ENCODE measurements around the gene SEPHS1.

SEPHS1 gene

DNA sequence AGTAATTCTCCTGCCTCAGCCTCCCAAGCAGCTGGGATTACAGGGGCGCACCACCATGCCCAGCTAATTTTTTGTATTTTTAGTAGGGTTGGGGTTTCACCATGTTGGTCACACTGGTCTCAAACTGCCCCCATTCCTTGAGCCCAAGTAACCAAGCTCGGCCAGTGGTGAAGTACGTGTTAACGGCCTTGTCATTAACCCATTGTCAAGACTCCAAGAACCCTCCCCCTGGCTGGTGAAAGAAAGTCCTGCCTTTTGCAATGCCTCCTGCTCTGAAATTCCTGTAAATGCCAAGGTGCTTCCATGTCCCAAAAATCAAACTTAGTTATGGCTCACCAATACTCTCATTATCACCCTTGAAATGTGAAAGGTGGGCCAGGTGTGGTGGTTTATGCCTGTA is 18.8 kb upstream of the SEPHS1 start:
- TF ChIP-seq CTCF (IDR thresholded peaks at IDR 0.05) = no peak
- no peaks in the 10 kb centered on the region for H3K9me3 ChIP-seq (ENCODE audit: control insufficient read depth, low read length)
- no peaks in the 10 kb centered on the region for H3K27me3 ChIP-seq (ENCODE audit: control insufficient read depth, insufficient read depth, low read length)
- no peak overlapping the region for H3K9ac ChIP-seq
- H3K4me2 ChIP-seq (ENCODE audit: low read length) = no peak overlapping the region
- no peak overlapping the region for H2AFZ ChIP-seq
- no peaks in the 10 kb centered on the region for H3K4me1 ChIP-seq
- no peaks in the 10 kb centered on the region for H3K36me3 ChIP-seq (ENCODE audit: control insufficient read depth, insufficient read depth, low read length)
- no peak overlapping the region for H3K27ac ChIP-seq
- no peaks in the 10 kb centered on the region for H3K79me2 ChIP-seq
- H3K4me3 ChIP-seq (ENCODE audit: low read depth, low read length) = no peak overlapping the region

- Histone ChIP-seq H3K4me2 (ENCODE audit: low read length) (no peak overlapping the region), H3K79me2 (no peaks in the 10 kb centered on the region), H3K27ac (no peak overlapping the region), H3K36me3 (ENCODE audit: control insufficient read depth, insufficient read depth, low read length) (no peaks in the 10 kb centered on the region), H3K9ac (no peak overlapping the region), H3K4me1 (no peaks in the 10 kb centered on the region), H2AFZ (no peak overlapping the region), H3K4me3 (ENCODE audit: low read depth, low read length) (no peak overlapping the region), H3K9me3 (ENCODE audit: control insufficient read depth, low read length) (no peaks in the 10 kb centered on the region), H3K27me3 (ENCODE audit: control insufficient read depth, insufficient read depth, low read length) (no peaks in the 10 kb centered on the region)
- TF ChIP-seq CTCF (IDR thresholded peaks at IDR 0.05) = no peak
Observed at GRCh38 chr10:13365831-13366230, 17.7 kb upstream of the SEPHS1 start.

GRCh38 chr10:13365243-13365642 is 17.1 kb upstream of the SEPHS1 start:
- H3K9ac ChIP-seq = no peak overlapping the region
- no peak overlapping the region for H3K27ac ChIP-seq
- no peak overlapping the region for H2AFZ ChIP-seq
- no peak overlapping the region for H3K4me2 ChIP-seq (ENCODE audit: low read length)
- no peaks in the 10 kb centered on the region for H3K79me2 ChIP-seq
- H3K4me1 ChIP-seq = no peaks in the 10 kb centered on the region
- H3K36me3 ChIP-seq (ENCODE audit: control insufficient read depth, insufficient read depth, low read length) = no peaks in the 10 kb centered on the region
- no peaks in the 10 kb centered on the region for H3K27me3 ChIP-seq (ENCODE audit: control insufficient read depth, insufficient read depth, low read length)
- no peak for TF ChIP-seq CTCF (IDR thresholded peaks at IDR 0.05)
- H3K4me3 ChIP-seq (ENCODE audit: low read depth, low read length) = no peak overlapping the region
- no peaks in the 10 kb centered on the region for H3K9me3 ChIP-seq (ENCODE audit: control insufficient read depth, low read length)

DNA sequence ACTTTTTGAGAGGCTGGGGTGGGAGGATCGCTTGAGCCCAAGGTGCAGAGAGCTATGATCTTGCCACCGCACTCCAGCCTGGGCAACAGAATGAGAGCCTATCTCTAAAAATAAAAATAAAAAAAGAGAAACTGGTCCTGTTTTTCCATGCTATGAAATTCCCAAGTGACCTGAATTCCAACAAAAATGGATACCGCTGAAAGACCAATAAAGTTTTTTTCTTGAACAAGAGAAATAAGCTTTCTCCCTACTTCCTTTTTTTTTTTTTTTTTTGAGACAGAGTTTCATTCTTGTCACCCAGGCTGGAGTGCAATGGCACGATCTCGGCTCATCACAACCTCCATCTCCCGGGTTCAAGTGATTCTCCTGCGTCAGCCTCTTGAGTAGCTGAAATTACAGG is 12.5 kb upstream of the SEPHS1 start:
- H3K4me2 ChIP-seq (ENCODE audit: low read length) = no peak overlapping the region
- no peaks in the 10 kb centered on the region for H3K36me3 ChIP-seq (ENCODE audit: control insufficient read depth, insufficient read depth, low read length)
- no peak for TF ChIP-seq CTCF (IDR thresholded peaks at IDR 0.05)
- H3K9me3 ChIP-seq (ENCODE audit: control insufficient read depth, low read length) = no peaks in the 10 kb centered on the region
- no peak overlapping the region for H2AFZ ChIP-seq
- no peak overlapping the region for H3K9ac ChIP-seq
- H3K4me3 ChIP-seq (ENCODE audit: low read depth, low read length) = no peak overlapping the region
- no peaks in the 10 kb centered on the region for H3K27me3 ChIP-seq (ENCODE audit: control insufficient read depth, insufficient read depth, low read length)
- no peak overlapping the region for H3K27ac ChIP-seq
- H3K79me2 ChIP-seq = no peaks in the 10 kb centered on the region
- no peaks in the 10 kb centered on the region for H3K4me1 ChIP-seq

GRCh38 chr10:13356392-13356791 is 8.3 kb upstream of the SEPHS1 start:
- no peaks in the 10 kb centered on the region for H3K9me3 ChIP-seq (ENCODE audit: control insufficient read depth, low read length)
- no peaks in the 10 kb centered on the region for H3K79me2 ChIP-seq
- H3K4me1 ChIP-seq = no peaks in the 10 kb centered on the region
- TF ChIP-seq CTCF (IDR thresholded peaks at IDR 0.05) = no peak
- no peak overlapping the region for H3K9ac ChIP-seq
- H2AFZ ChIP-seq = no peak overlapping the region
- H3K27ac ChIP-seq = no peak overlapping the region
- no peak overlapping the region for H3K4me2 ChIP-seq (ENCODE audit: low read length)
- no peaks in the 10 kb centered on the region for H3K27me3 ChIP-seq (ENCODE audit: control insufficient read depth, insufficient read depth, low read length)
- H3K4me3 ChIP-seq (ENCODE audit: low read depth, low read length) = no peak overlapping the region
- H3K36me3 ChIP-seq (ENCODE audit: control insufficient read depth, insufficient read depth, low read length) = no peaks in the 10 kb centered on the region

Measured in parathyroid adenoma (tissue), 2 donors.